HCEC 1CT (cell line): ENCODE data around the gene SHISA5.
"Not testable (repeated sequence)": the region's sequence is repeated elsewhere in the genome, so short reads cannot be mapped to it uniquely, and the experiment has no call there.

Source experiments
- DNase-seq: peaks from one replicate; pipeline ENCODE4 v3.0.0-alpha.2; 2017

The SHISA5 gene

GRCh38 chr3:48504051-48504946 lies at the start of gene SHISA5:
SHISA5 (minus strand) TSS chr3:48504174; CDS start chr3:48504094, 80 bp downstream.
- DNase-seq, result peak; percentile 39

GRCh38 chr3:48553361-48553760 lies 49.4 kb upstream of the SHISA5 start:
- no peak for DNase-seq

GRCh38 chr3:48552111-48552951 lies 48.4 kb upstream of the SHISA5 start:
- DNase-seq, result no peak

GRCh38 chr3:48551651-48552050 lies 47.7 kb upstream of the SHISA5 start:
- DNase-seq, result not testable (repeated sequence)

GRCh38 chr3:48548729-48549705 lies 45.0 kb upstream of the SHISA5 start:
- peak; percentile 56 for DNase-seq

GRCh38 chr3:48548126-48548525 lies 44.2 kb upstream of the SHISA5 start:
- DNase-seq, result no peak

GRCh38 chr3:48546203-48546829 lies 42.3 kb upstream of the SHISA5 start:
- DNase-seq, result no peak

- no peak for DNase-seq
Measured at GRCh38 chr3:48544141-48544540, 40.2 kb upstream of the SHISA5 start.

- DNase-seq, result no peak
Measured at GRCh38 chr3:48543271-48543866, 39.4 kb upstream of the SHISA5 start.

- DNase-seq, result no peak
Measured at GRCh38 chr3:48538451-48538850, 34.5 kb upstream of the SHISA5 start.

- DNase-seq, result no peak
Measured at GRCh38 chr3:48536785-48537184, 32.8 kb upstream of the SHISA5 start.

- no peak for DNase-seq
Measured at GRCh38 chr3:48536116-48536515, 32.1 kb upstream of the SHISA5 start.

GRCh38 chr3:48535578-48535977 lies 31.6 kb upstream of the SHISA5 start:
- no peak for DNase-seq

GRCh38 chr3:48532977-48533337 lies 29.0 kb upstream of the SHISA5 start:
- no peak for DNase-seq

- DNase-seq, result no peak
Measured at GRCh38 chr3:48532271-48532976, 28.4 kb upstream of the SHISA5 start.

GRCh38 chr3:48530701-48531100 lies 26.7 kb upstream of the SHISA5 start:
- not testable (repeated sequence) for DNase-seq

- DNase-seq, result peak; percentile 12
Measured at GRCh38 chr3:48528754-48529153, 24.8 kb upstream of the SHISA5 start.

GRCh38 chr3:48528048-48528447 lies 24.1 kb upstream of the SHISA5 start:
- DNase-seq, result no peak

GRCh38 chr3:48524970-48525369 lies 21.0 kb upstream of the SHISA5 start:
- DNase-seq, result no peak

GRCh38 chr3:48521635-48522034 lies 17.7 kb upstream of the SHISA5 start:
- DNase-seq, result no peak

- DNase-seq, result no peak
Measured at GRCh38 chr3:48519277-48519643, 15.3 kb upstream of the SHISA5 start.
